Choroid plexus epithelial cell (primary cell): ENCODE measurements around the gene RPAIN.

ENCODE experiments used
- DNase-seq: peaks from one replicate; pipeline ENCODE4 v3.0.0-alpha.2; 2010; ENCODE audit warnings: low read depth
- H3K4me3 ChIP-seq: 2 replicates; pipeline ENCODE4 v1.5.1; 2011; ENCODE audit warnings: low read depth, mild to moderate bottlenecking, control low read depth, low read length, moderate library complexity
- TF ChIP-seq, protein P1 (sequence below): conservative IDR thresholded peaks from 2 replicates; pipeline ENCODE4 v1.5.1; 2011; ENCODE audit warnings: low read depth, mild to moderate bottlenecking, control low read depth, inconsistent platforms, low read length, moderate library complexity

RPAIN gene

GRCh38 chr17:5381542-5381941, 38.4 kb upstream of the RPAIN start:
- H3K4me3 ChIP-seq: no peak overlapping the region
- DNase-seq: peak; percentile 62
- TF ChIP-seq, protein P1, sequence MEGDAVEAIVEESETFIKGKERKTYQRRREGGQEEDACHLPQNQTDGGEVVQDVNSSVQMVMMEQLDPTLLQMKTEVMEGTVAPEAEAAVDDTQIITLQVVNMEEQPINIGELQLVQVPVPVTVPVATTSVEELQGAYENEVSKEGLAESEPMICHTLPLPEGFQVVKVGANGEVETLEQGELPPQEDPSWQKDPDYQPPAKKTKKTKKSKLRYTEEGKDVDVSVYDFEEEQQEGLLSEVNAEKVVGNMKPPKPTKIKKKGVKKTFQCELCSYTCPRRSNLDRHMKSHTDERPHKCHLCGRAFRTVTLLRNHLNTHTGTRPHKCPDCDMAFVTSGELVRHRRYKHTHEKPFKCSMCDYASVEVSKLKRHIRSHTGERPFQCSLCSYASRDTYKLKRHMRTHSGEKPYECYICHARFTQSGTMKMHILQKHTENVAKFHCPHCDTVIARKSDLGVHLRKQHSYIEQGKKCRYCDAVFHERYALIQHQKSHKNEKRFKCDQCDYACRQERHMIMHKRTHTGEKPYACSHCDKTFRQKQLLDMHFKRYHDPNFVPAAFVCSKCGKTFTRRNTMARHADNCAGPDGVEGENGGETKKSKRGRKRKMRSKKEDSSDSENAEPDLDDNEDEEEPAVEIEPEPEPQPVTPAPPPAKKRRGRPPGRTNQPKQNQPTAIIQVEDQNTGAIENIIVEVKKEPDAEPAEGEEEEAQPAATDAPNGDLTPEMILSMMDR: no peak

DNA sequence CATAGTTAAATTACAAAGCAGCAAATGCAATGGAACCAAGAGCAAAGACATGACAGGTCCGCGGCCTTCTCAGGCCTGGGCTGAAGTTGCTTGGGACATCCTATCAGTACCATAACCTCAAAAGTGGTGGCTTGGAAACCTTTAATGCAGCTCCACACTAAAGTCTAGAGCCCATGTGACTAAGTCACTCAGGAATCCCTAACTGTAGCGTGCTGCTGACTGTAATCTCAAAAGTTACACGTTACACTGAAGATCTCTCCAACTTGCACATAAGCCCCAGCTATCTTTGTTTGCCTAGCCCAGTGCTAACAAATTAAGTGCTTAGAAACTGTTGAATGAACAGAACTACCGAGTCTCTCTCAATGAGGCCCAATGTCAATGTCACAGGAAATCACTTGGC, 28.3 kb upstream of the RPAIN start:
- DNase-seq: peak; percentile 21
- no peak overlapping the region for H3K4me3 ChIP-seq
- TF ChIP-seq, protein P1: no peak

DNA sequence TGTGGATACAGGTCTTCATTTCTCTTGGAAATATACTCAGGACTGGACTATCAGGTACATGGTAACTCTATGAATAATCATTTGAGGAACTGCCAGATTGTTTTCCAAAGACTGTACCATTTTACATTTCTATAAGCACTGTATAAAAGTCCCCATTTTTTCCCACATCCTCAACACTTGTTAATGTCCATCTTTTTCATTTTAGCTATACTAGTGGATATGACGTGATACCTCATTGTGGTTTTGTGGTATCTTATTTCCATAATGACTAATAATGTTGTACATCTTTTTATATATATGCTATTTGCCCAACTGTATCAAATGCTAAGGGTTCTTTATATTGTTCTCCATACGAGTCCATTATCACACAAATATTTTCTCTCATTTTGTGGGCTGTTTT, 23.4 kb upstream of the RPAIN start:
- no peak overlapping the region for H3K4me3 ChIP-seq
- DNase-seq: no peak
- TF ChIP-seq, protein P1: no peak

GRCh38 chr17:5399767-5400166, 20.2 kb upstream of the RPAIN start:
- TF ChIP-seq, protein P1: no peak
- DNase-seq: peak; percentile 31
- no peak overlapping the region for H3K4me3 ChIP-seq

- DNase-seq: no peak
- TF ChIP-seq, protein P1: no peak
- no peak overlapping the region for H3K4me3 ChIP-seq
Measured at GRCh38 chr17:5405400-5405799, 14.6 kb upstream of the RPAIN start.

DNA sequence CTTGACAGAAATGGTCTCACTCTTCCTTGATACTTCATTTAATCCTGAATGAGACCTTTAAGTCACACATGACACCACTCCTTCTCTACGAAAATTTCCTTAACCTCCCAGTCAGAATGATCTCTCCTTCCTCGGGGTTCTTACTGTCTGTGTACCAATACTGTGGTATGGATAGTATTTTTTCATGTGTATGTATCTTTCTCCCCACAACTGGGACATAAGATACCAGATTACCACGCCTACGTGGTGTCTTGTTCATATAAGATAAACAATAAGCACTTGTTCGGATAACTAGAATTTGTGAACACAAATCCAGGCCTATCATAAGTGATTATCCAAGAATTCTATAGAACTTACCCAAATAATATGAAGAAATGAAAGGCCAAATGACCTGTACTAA, 11.8 kb upstream of the RPAIN start:
- no peak for DNase-seq
- no peak overlapping the region for H3K4me3 ChIP-seq
- TF ChIP-seq, protein P1: no peak

GRCh38 chr17:5410594-5411272, 9.2 kb upstream of the RPAIN start:
- DNase-seq: no peak
- TF ChIP-seq, protein P1: no peak
- H3K4me3 ChIP-seq: no peak overlapping the region
